ENCODE results near the gene FOXP1. TPM values are rescaled to one million over a fixed set of nuclear protein-coding genes. Genes with fewer than 3 reads are reported as not detected.

The FOXP1 gene
- total RNA-seq, 1 donor from 2014 or later: 33.2 TPM

DNA sequence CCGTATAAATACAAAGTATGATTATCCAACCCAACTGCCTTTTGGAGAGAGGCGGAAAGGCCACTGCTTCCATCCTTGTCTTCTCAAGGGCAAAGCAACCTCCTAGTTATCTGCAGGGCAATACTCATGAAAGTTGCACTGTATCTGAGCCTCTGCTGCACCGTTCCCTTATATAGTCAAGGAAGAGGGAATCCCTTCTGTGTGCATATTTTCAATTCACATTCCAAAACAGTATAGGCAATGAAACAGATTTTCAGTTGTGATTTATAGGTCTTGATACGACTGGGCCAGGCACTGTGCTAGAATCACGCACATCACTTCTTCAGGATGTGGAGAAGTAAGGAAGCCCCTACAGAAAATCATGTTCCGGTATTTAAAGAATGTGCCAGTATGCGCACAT is 455.7 kb downstream of the FOXP1 start:
- Histone ChIP-seq H3K36me3 (ENCODE audit: control insufficient read depth, insufficient read depth, low read length) (no peaks in the 10 kb centered on the region), H3K4me3 (ENCODE audit: low read depth, low read length) (no peak overlapping the region), H3K27me3 (ENCODE audit: control insufficient read depth, insufficient read depth, low read length) (no peaks in the 10 kb centered on the region)
- DNase-seq (ENCODE audit: low read depth) (peak; percentile 37), FAIRE-seq (no peak)
- TF ChIP-seq, protein P1, sequence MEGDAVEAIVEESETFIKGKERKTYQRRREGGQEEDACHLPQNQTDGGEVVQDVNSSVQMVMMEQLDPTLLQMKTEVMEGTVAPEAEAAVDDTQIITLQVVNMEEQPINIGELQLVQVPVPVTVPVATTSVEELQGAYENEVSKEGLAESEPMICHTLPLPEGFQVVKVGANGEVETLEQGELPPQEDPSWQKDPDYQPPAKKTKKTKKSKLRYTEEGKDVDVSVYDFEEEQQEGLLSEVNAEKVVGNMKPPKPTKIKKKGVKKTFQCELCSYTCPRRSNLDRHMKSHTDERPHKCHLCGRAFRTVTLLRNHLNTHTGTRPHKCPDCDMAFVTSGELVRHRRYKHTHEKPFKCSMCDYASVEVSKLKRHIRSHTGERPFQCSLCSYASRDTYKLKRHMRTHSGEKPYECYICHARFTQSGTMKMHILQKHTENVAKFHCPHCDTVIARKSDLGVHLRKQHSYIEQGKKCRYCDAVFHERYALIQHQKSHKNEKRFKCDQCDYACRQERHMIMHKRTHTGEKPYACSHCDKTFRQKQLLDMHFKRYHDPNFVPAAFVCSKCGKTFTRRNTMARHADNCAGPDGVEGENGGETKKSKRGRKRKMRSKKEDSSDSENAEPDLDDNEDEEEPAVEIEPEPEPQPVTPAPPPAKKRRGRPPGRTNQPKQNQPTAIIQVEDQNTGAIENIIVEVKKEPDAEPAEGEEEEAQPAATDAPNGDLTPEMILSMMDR (IDR thresholded peaks at IDR 0.05; ENCODE audit: insufficient read depth, low read length, severe bottlenecking): no peak

DNA sequence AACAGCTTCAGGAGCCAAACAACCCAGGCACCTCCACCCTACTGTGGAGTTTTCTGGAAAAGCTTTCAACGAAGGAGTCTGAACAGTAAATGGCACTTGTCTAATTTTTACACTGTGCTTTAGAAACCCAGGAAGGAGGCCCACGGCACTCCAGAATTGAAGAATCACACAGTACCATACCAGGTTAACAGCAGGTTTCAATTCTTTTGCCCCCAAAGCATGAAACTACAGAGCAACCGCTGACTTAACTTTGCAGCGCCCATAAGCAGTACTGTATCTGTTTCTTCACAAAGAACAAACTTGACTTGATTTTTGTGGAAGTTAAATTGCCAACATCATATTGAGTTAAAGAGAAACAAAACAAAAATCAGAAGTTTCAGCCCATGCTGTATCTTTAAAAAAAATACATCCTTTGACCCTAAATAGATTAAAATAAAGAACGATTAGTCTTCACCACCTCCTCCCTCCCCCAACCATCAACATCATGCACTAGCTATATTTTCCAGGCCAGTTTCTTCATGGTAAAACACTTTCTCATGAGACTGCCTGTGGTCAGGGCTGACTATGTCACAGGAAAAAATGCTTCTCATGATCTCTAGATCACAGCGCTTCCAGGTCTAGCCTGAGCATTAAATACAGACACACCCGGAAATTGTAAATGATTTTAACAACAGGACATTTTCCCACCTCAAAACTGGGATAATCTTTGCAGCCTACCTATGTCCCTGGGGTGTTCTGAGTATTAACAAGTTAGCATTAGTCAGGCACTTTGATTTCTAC is 456.3 kb downstream of the FOXP1 start:
- FAIRE-seq: no peak
- no peak overlapping the region for H3K4me3 ChIP-seq (ENCODE audit: low read depth, low read length)
- no peak for DNase-seq (ENCODE audit: low read depth)

DNA sequence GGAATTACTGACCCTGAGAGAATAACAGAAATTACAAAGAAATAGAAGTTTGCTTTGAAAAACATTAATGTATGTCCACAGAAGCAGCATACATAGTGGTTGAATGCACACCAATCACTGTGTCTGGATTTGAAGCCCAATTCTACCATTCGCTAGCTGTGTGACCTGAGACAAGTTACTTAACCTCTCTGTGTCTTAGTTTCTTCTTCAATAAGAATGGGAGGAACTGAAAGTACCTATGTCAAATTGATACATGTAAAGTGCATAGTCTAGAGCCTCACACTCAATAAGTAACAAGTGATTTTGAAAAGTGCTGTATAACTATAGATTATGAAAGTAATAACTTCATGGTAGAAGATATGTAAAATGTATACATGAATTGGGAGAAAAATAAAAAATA is 457.8 kb downstream of the FOXP1 start:
- no peak for FAIRE-seq
- H3K4me3 ChIP-seq (ENCODE audit: low read depth, low read length): no peak overlapping the region
- H3K27me3 ChIP-seq (ENCODE audit: control insufficient read depth, insufficient read depth, low read length): no peaks in the 10 kb centered on the region
- TF ChIP-seq, protein P1 (IDR thresholded peaks at IDR 0.05; ENCODE audit: insufficient read depth, low read length, severe bottlenecking): no peak
- no peak for DNase-seq (ENCODE audit: low read depth)
- H3K36me3 ChIP-seq (ENCODE audit: control insufficient read depth, insufficient read depth, low read length): no peaks in the 10 kb centered on the region

More for the DNA sequence above, 456.3 kb downstream of the FOXP1 start:
- TF ChIP-seq, protein P1 (IDR thresholded peaks at IDR 0.05; ENCODE audit: insufficient read depth, low read length, severe bottlenecking): no peak
- Histone ChIP-seq H3K36me3 (ENCODE audit: control insufficient read depth, insufficient read depth, low read length) (no peaks in the 10 kb centered on the region), H3K27me3 (ENCODE audit: control insufficient read depth, insufficient read depth, low read length) (no peaks in the 10 kb centered on the region)

DNA sequence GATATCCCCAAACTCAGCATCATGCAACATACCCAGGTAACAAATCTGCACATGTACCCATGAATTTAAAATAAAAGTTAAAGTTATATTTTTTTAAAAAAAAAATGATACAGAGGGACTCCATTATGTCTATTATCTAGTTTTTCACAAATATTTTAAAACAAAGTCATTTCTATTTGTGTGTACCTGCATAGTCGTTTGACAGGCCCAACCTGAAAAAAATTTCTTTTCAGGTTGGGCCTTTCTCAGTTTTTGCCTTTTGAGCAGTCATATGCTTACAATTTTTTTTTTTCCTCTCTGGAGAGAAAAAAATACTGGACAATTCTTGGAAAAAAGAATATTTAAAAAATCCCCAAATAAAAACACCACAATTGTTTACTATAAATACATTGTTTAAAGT is 459.5 kb downstream of the FOXP1 start:
- Histone ChIP-seq H3K36me3 (ENCODE audit: control insufficient read depth, insufficient read depth, low read length) (no peaks in the 10 kb centered on the region), H3K4me3 (ENCODE audit: low read depth, low read length) (no peak overlapping the region), H3K27me3 (ENCODE audit: control insufficient read depth, insufficient read depth, low read length) (no peaks in the 10 kb centered on the region)
- TF ChIP-seq, protein P1 (IDR thresholded peaks at IDR 0.05; ENCODE audit: insufficient read depth, low read length, severe bottlenecking): no peak
- DNase-seq (ENCODE audit: low read depth) (no peak), FAIRE-seq (no peak)

DNA sequence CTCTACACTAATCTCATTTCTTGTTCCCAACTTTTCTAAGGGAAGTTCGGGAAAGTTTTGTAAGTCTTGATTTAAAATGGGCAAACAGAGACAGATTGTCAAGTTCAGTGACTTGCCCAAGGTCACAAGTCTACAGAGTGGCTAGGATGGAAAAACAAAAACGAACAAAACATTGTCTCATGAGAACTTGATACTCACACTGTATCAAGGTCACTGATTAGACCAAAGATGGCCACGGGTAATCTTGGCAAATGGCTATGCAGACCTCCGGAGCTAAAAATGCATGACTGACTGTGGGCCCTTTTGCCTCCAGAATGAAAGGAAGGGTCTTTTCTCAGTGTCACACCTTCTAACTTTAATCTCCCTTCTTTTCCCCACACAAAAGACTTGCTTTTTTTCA is 460.9 kb downstream of the FOXP1 start:
- no peak for FAIRE-seq
- Histone ChIP-seq H3K36me3 (ENCODE audit: control insufficient read depth, insufficient read depth, low read length) (no peaks in the 10 kb centered on the region), H3K27me3 (ENCODE audit: control insufficient read depth, insufficient read depth, low read length) (no peaks in the 10 kb centered on the region), H3K4me3 (ENCODE audit: low read depth, low read length) (no peak overlapping the region)
- no peak for DNase-seq (ENCODE audit: low read depth)
- TF ChIP-seq, protein P1 (IDR thresholded peaks at IDR 0.05; ENCODE audit: insufficient read depth, low read length, severe bottlenecking): no peak

Data from bronchial epithelial cell (primary cell).